LNCaP clone FGC (cell line): ENCODE results near the gene LAMTOR3.

ENCODE experiments used
- DNase-seq: peaks from one replicate; pipeline ENCODE4 v3.0.0-alpha.2; 2011; ENCODE audit warnings: low read depth
- H3K4me3 ChIP-seq: 2 replicates; pipeline ENCODE4 v1.5.1; 2011; ENCODE audit warnings: mild to moderate bottlenecking, low read depth, low read length, control low read depth
- CTCF ChIP-seq: IDR thresholded peaks from 2 replicates; pipeline ENCODE4 v1.5.1; 2012; ENCODE audit warnings: mild to moderate bottlenecking; ENCODE audit not compliant: control insufficient read depth, insufficient read depth; ENCODE audit errors: extremely low read depth

The LAMTOR3 gene

GRCh38 chr4:99894161-99894997 lies at the start of gene LAMTOR3:
LAMTOR3 (minus strand) TSS chr4:99894427; CDS start chr4:99893963, 464 bp downstream.
- TF ChIP-seq CTCF = no peak
- peak within 1 kb of the TSS; percentile 80 for H3K4me3 ChIP-seq
- peak; percentile 85 for DNase-seq

DNA sequence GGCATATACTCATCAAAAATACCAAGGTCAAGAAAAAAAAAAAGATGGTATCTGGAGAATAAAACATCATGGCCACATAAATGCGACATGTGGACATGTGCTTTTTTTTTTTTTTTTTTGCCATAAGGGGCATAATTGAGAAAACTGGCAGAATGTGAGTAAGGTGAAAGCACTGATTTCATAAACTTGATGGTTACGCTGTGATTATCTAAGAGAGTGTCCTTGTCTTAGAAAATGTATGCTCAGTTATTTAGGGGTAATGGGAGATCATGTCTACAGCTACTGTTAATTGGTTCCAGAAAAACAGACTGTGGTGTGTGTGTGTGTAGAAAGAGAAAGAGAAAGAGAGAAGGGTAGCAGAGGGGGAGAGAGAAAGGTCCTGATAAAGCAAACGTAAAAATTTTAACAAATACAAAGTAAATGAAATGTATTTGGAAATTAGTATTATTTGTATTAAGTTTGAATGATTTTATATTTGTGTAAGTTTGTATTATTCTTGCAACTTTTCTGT lies 44.1 kb upstream of the LAMTOR3 start:
- TF ChIP-seq CTCF = no peak
- DNase-seq = no peak
- no peak overlapping the region for H3K4me3 ChIP-seq

DNA sequence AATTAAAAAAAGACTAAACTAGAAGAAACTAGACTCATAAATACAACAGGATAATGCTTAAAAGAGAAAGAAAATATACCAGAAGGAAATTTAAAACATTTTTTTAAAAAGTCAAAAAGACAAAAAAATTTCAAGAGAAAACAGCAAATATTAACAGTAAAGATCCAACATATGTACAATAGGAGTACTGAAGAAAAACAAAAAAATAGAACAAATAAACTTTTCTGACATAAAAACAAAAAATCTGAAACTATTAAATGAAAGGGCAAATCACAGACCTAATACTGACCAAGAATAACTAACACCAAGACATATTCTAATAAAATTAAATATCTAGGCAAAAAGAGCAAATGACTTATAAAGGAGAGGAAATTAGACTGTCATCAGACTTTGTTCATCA lies 40.7 kb upstream of the LAMTOR3 start:
- H3K4me3 ChIP-seq = no peak overlapping the region
- TF ChIP-seq CTCF = no peak
- DNase-seq = no peak

DNA sequence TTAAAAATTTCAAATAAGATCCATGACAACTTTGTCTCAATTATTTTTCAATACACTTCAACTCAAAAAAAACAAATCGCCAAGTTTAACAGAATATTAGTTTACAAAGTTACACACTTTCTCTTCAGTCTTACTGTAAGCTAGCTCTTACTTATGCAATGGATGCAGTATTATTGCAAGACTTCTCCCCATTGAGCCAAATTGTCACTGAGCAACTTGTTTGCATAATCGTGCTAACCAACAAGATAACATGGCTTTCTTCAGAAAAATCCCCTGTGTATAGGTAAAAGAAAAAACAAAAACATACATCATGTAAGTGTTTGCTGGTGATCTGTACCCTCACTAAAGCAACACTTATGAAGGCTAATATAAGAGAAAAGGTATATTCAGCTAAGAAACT lies 33.3 kb upstream of the LAMTOR3 start:
- no peak for DNase-seq
- no peak for TF ChIP-seq CTCF
- no peak overlapping the region for H3K4me3 ChIP-seq

DNA sequence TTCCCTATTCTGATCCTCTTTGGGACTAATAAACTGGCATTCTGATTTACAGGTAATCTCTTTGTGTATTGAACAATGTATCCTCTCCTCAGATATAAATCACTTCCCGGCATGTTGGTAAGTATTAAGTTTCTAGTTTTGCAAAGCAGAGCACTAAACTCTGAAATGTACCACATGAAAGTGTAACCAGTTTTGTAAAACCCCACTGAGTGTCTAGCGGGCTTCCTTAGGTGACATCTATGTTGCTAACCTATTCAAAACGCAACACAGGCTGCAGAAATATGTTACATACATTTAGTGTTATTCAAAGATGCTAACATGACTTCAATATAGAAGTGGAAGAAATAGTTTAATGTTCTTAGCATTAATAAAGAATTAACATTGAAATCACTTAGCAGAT lies 26.9 kb upstream of the LAMTOR3 start:
- no peak for DNase-seq
- no peak for TF ChIP-seq CTCF
- H3K4me3 ChIP-seq = no peak overlapping the region

DNA sequence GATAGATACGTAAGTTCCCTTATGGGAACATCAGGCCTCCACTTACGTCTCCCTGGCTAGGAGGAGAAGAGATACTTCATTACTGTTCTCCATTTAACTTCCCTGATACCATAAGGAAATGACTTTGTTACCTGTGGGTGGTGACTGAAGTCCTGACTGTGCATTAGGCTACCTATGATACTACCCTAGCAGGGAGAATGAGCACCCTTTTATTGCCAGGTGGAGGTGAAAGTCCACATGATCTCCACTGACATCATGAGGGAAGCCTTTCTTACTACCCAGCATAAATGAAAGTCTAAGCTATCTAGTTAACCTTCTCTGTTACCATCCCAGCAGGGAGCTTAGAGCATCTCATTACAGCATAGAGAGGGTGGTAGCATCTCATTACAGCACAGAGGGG lies 24.4 kb upstream of the LAMTOR3 start:
- no peak for DNase-seq
- no peak overlapping the region for H3K4me3 ChIP-seq
- no peak for TF ChIP-seq CTCF
